GM12878 (cell line): ENCODE data around the gene RRBP1. TPM values are rescaled to one million over a fixed set of nuclear protein-coding genes. Genes with fewer than 3 reads are reported as not detected.

Source experiments
- ATAC-seq: fragments of 200-7000 bp; cut with Tn5 transposase; 3 replicates; pipeline ENCODE4 v1.9.1; 2020; ENCODE audit warnings: mild to moderate bottlenecking, moderate library complexity
- BruUV-seq: library from RNA; stranded (reverse); fragments of 400-500 nt; replicated peaks from 2 replicates; lab custom pipeline; 2021; lab: Mats Ljungman, UMichigan
- CTCF ChIA-PET: fragments of 300-600 bp; sonication (Branson Sonifier 250); formaldehyde crosslinking; extraction: SDS; loops from one replicate; lab custom pipeline; 2021; ENCODE audit warnings: inconsistent platforms; lab: Yijun Ruan, JAX
- POLR2A ChIA-PET: fragments of 350-600 bp; formaldehyde crosslinking; extraction: SDS; loops from one replicate; lab custom pipeline; 2021; ENCODE audit warnings: inconsistent platforms; lab: Charles Lee
- RAD21 ChIA-PET: fragments of 300-600 bp; sonication (Branson Sonifier 250); formaldehyde crosslinking; loops from one replicate; lab custom pipeline; 2023; ENCODE audit warnings: antibody characterized with exemption; ENCODE audit not compliant: unreplicated experiment; lab: Charles Lee
- SMC1A ChIA-PET: fragments of 300-600 bp; sonication (Branson Sonifier 250); formaldehyde crosslinking; loops from one replicate; lab custom pipeline; 2023; ENCODE audit not compliant: unreplicated experiment, uncharacterized antibody; lab: Charles Lee
- DNase-seq: peaks from one replicate; pipeline ENCODE4 v3.0.0-alpha.2; 2011; ENCODE audit warnings: low read depth, low spot score
- FAIRE-seq: peaks from 3 replicates; lab custom pipeline; 2011; peaks lifted over from hg19 to GRCh38; lab: Jason Lieb, UNC
- H2AFZ ChIP-seq: 2 replicates; pipeline ENCODE4 v1.6.0; 2011; ENCODE audit warnings: low read depth, low read length, control low read depth; ENCODE audit not compliant: control insufficient read depth
- H3K27ac ChIP-seq: 2 replicates; pipeline ENCODE4 v1.5.1; 2011; ENCODE audit warnings: control low read depth; ENCODE audit not compliant: control insufficient read depth, insufficient read depth
- H3K27me3 ChIP-seq, 2 experiments: replicated peaks in 1 of 2; 2 replicates each; pipeline versions ENCODE4 v1.6.0 to v1.6.1; 2011; ENCODE audit warnings: low read length in 1 of 2; ENCODE audit not compliant: control insufficient read depth in 2 of 2, insufficient read depth in 2 of 2
- H3K36me3 ChIP-seq, 2 experiments: 2 replicates each; pipeline ENCODE4 v1.5.1; 2011; ENCODE audit warnings: low read length in 1 of 2; ENCODE audit not compliant: control insufficient read depth in 2 of 2, insufficient read depth in 2 of 2
- H3K4me1 ChIP-seq: 2 replicates; pipeline ENCODE4 v1.6.1; 2011; ENCODE audit warnings: mild to moderate bottlenecking, low read length, moderate library complexity, mixed read lengths; ENCODE audit not compliant: control insufficient read depth, insufficient read depth
- H3K4me2 ChIP-seq: 2 replicates; pipeline ENCODE4 v1.6.0; 2011; ENCODE audit warnings: control low read depth; ENCODE audit not compliant: control insufficient read depth, insufficient read depth
- H3K4me3 ChIP-seq: fragments of 200-600 bp; sonication (generic); 2 replicates; pipeline ENCODE4 v1.5.1; 2016
- H3K79me2 ChIP-seq: 2 replicates; pipeline ENCODE4 v1.6.0; 2011; ENCODE audit warnings: low read length; ENCODE audit not compliant: control insufficient read depth, insufficient read depth
- H3K9ac ChIP-seq: 2 replicates; pipeline ENCODE4 v1.8.0; 2011; ENCODE audit warnings: low read length, control low read depth, mixed read lengths; ENCODE audit not compliant: control insufficient read depth, insufficient read depth
- H3K9me3 ChIP-seq: replicated peaks from 3 replicates; pipeline ENCODE4 v1.5.1; 2011; ENCODE audit warnings: mild to moderate bottlenecking, low read length; ENCODE audit not compliant: control insufficient read depth, insufficient read depth
- H4K20me1 ChIP-seq: 2 replicates; pipeline ENCODE4 v1.6.0; 2011; ENCODE audit not compliant: control insufficient read depth, insufficient read depth
- CBFB ChIP-seq: IDR thresholded peaks from 2 replicates; pipeline ENCODE4 v1.6.1; 2016; ENCODE audit warnings: antibody characterized with exemption, low read depth
- CBX3 ChIP-seq: fragments of 200-600 bp; sonication (generic); IDR thresholded peaks from 2 replicates; pipeline ENCODE4 v1.6.1; 2016; ENCODE audit warnings: low read depth, borderline replicate concordance
- CBX5 ChIP-seq: sonication (generic); IDR thresholded peaks from 2 replicates; pipeline ENCODE4 v1.6.1; 2016; ENCODE audit warnings: low read depth, moderate library complexity, mild to moderate bottlenecking, inconsistent platforms
- MEF2B ChIP-seq: fragments of 450-650 bp; IDR thresholded peaks from 2 replicates; pipeline ENCODE4 v1.6.1; 2018; ENCODE audit warnings: mild to moderate bottlenecking, moderate library complexity; ENCODE audit not compliant: partially characterized antibody, poor library complexity, severe bottlenecking
- PRDM15 ChIP-seq: fragments of 450-650 bp; formaldehyde crosslinking; IDR thresholded peaks from 2 replicates; pipeline ENCODE4 v1.4.0; 2020; ENCODE audit warnings: mild to moderate bottlenecking, moderate library complexity
- WGBS: methylation state at CpG from one replicate; pipeline ENCODE4 v1.1.6; 2016; ENCODE audit warnings: low lambda C conversion rate; ENCODE audit not compliant: insufficient replicate concordance, insufficient coverage; ENCODE audit errors: missing lambda C conversion rate; 5-methylcytosine and 5-hydroxymethylcytosine counted together
- in situ Hi-C: fragments of 300-500 bp; cut with MboI; formaldehyde crosslinking; loops from 9 replicates; pipeline ENCODE4 v1.14.3; 2018; ENCODE audit warnings: mixed read lengths
- intact Hi-C: fragments of 100-400 bp; cut with micrococcal nuclease; formaldehyde crosslinking; loops from one replicate; pipeline ENCODE4 v1.14.2; 2022; ENCODE audit not compliant: unreplicated experiment
- polyA plus RNA-seq, 11 experiments: library from polyadenylated mRNA; depleted of rRNA in 4 of 11; unstranded in 6 of 11; stranded (reverse) in 5 of 11; fragments of >200 nt; fragmentation: Nextera tagmentation in 4 of 11; fragmentation: Illumina TruSeq in 1 of 11; extraction: Ambion mirVana in 4 of 11; extraction: Trizol in 1 of 11; gene quantifications; 1 replicate in 1 of 11; 2 replicates in 10 of 11; pipeline versions ENCODE4 v1.2.1 to v1.2.3, GENCODE V29; 2011 to 2016; ENCODE audit warnings: inconsistent platforms in 2 of 11, missing spikeins in 2 of 11, low read depth in 1 of 11
- total RNA-seq, 4 experiments: library from RNA; depleted of rRNA in 3 of 4; stranded (reverse); fragments of >200 nt in 3 of 4; fragmentation: Illumina TruSeq in 1 of 4; extraction: Trizol in 1 of 4; gene quantifications; 2 replicates each; pipeline versions ENCODE4 v1.2.1 to v1.2.3, GENCODE V29; 2013 to 2021

The RRBP1 gene
- total and polyA plus RNA-seq, 10 of the 15 experiments (the other 5 are each of a cell fraction or from before 2014, with no cell fraction given): 1.2 to 57.4 (median 24.6) TPM

- no peak overlapping the region for H3K4me3 ChIP-seq
- intact Hi-C loops: no loop called here
- peaks cover 21% of the 10 kb centered on the region for H3K79me2 ChIP-seq
- POLR2A ChIA-PET: no interaction called here
- no peak for ATAC-seq
- H3K4me1 ChIP-seq: peaks cover 13% of the 10 kb centered on the region
- H3K4me2 ChIP-seq: no peak overlapping the region
- RAD21 ChIA-PET: no interaction called here
- SMC1A ChIA-PET: no interaction called here
- H3K9ac ChIP-seq: no peak overlapping the region
- FAIRE-seq: no peak
- CTCF ChIA-PET: no interaction called here
- in situ Hi-C loops: no loop called here
- 41% methylated on average over 10 of the region's 10 CpGs for WGBS
- H4K20me1 ChIP-seq: 0 out of 2 replicates have a peak, but pooled peaks cover 2% of the 10 kb centered on the region
- TF ChIP-seq CBX3 (no peak), MEF2B (peak; percentile 22)
- no peak for DNase-seq
- H2AFZ ChIP-seq: no peak overlapping the region
- no peaks in the 10 kb centered on the region; the same call in 1 of the 3 replicates for H3K9me3 ChIP-seq
- H3K36me3 ChIP-seq: peaks cover 0 to 2% of the 10 kb centered on the region in 2 experiments; a peak in 2 of 4 replicates
- no peak overlapping the region for H3K27ac ChIP-seq
- BruUV-seq: no TSS peak
- H3K27me3 ChIP-seq: no peaks in the 10 kb centered on the region
Observed at GRCh38 chr20:17662333-17663039, 19.6 kb downstream of the RRBP1 start.

- ChIA-PET POLR2A (no interaction called here), SMC1A (no interaction called here), CTCF (no interaction called here), RAD21 (no interaction called here)
- H3K4me2 ChIP-seq: no peak overlapping the region
- H2AFZ ChIP-seq: no peak overlapping the region
- H3K4me1 ChIP-seq: peaks cover 13% of the 10 kb centered on the region
- 0 out of 2 replicates have a peak, but pooled peaks cover 2% of the 10 kb centered on the region for H4K20me1 ChIP-seq
- H3K27ac ChIP-seq: no peak overlapping the region
- BruUV-seq: no TSS peak
- in situ Hi-C loops: no loop called here
- no peaks in the 10 kb centered on the region for H3K27me3 ChIP-seq
- DNase-seq: no peak
- H3K79me2 ChIP-seq: peaks cover 21% of the 10 kb centered on the region
- FAIRE-seq: no peak
- H3K9ac ChIP-seq: no peak overlapping the region
- ATAC-seq: no peak
- H3K4me3 ChIP-seq: no peak overlapping the region
- H3K36me3 ChIP-seq: peaks cover 0 to 2% of the 10 kb centered on the region in 2 experiments; a peak in 2 of 4 replicates
- intact Hi-C loops: no loop called here
- WGBS: 96% methylated on average over 5 of the region's 5 CpGs
- no peaks in the 10 kb centered on the region; the same call in 1 of the 3 replicates for H3K9me3 ChIP-seq
- no peak for TF ChIP-seq CBFB
- no peak for TF ChIP-seq CBX5
- TF ChIP-seq PRDM15 (CRISPR knock-in tag): no peak
Observed at GRCh38 chr20:17661121-17661744, 20.8 kb downstream of the RRBP1 start.
